ENCODE data around the gene CCDC57.
A peak's percentile ranks its signal among the peaks of the same experiment; 100 is the strongest.

The CCDC57 gene

GRCh38 chr17:82235056-82235774, 22.6 kb upstream of the CCDC57 start:
- no peak for DNase-seq

DNA sequence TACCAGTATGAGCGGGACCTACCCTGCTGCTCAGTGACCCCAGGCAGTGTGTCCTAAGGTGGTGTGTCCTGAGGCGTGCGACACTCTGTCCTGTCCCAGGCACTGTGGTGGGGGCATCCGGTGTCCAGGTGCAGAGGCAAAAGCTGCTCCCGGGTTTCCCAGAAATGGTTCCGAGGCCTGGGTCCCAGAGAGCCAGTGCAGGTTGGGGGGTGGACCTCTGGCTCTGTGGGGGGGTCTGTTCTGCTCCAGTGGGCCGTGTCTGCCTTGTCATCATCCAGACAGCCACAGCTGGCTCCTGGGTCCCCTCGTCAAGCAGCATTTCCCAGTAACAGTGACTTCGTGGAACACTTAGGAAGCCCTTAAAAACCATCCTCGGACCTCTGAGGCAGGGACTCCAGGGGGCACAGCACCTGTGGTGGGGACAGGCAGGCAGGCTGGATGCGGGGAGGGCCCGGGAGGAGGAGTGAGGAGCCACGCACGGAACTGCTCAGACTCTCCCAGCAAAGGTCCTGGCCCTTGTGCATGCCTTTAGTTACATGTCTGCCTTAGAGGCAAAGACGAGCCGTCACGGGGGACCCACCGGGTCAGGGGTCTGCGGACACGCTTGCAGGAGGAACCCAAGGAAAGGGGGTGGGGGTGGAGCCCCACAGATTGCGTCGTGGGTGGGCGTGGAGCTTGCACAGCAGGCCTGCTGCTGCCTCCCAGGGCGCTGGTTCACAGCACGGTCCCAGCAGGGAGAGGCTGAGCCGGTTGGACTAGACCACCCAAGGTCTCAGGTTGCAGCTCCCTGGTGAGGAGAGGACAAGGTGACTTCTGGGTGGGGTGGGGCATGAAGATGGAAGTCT, 21.8 kb upstream of the CCDC57 start:
- DNase-seq: no peak

DNA sequence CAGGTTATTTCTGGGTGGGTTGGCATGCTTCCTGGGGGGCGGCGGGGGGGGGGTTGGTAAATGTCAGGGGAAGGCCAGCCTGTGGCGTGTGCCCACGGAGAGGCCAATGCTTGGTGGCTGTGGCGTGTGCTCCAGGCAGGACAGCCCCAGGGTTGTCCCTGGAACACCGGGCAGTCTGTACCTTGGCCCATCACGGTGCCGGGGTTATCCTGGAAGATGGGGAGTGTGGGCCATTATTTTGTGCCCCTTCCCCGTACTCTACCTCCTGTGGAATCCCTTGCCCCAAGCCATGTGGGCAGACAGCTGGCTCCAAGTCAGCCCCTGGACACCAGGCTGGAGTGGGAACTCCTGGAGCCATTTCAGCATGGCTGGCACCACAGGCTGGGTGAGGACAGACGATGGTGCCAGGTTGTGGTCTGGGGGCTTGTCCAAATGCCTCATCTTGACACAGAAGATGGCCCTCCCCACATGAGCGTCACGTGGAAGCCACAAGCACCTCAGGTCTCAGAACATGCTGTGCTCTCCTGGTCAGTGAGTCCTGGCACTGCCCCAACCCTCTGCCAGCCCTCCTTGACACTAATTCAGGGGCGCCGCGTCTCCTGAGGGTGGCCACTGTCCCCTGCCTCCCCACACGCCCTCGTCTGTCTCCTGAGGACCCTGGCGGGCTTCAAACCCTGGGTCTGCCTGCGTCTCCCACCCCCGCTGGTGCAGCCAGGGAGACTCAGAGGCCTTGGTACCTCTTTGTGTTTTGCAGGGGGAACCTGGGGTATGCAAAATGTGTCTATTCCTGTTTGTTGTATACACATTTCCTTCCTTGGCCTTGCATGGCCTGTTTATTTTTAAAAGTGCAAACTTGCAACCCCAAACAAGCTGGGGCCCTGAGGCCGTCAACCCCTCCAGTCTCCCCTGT, 20.5 kb upstream of the CCDC57 start:
- DNase-seq: no peak

- DNase-seq: no peak
These were observed 19.7 kb upstream of the CCDC57 start for GRCh38 chr17:82232322-82232820.

- no peak for DNase-seq
These were observed 19.1 kb upstream of the CCDC57 start for GRCh38 chr17:82231562-82232321.

DNA sequence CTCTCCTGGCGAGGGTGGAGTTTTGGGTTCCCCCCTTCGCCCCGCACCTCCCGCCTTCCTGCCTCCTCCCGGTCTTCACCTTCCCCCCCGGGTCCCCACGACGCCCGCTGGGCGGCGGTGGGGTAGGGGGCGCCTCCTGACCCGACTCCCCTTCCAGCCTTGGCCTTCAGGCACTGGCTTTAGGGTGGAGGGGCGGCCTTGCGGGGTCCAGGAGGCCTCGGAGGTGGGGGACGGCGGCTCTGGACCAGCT, 18.6 kb upstream of the CCDC57 start:
- DNase-seq: no peak

GRCh38 chr17:82230609-82231311, 18.1 kb upstream of the CCDC57 start:
- peak; percentile 42 to 50 for DNase-seq

- DNase-seq: no peak
These were observed 17.3 kb upstream of the CCDC57 start for GRCh38 chr17:82229698-82230608.

DNA sequence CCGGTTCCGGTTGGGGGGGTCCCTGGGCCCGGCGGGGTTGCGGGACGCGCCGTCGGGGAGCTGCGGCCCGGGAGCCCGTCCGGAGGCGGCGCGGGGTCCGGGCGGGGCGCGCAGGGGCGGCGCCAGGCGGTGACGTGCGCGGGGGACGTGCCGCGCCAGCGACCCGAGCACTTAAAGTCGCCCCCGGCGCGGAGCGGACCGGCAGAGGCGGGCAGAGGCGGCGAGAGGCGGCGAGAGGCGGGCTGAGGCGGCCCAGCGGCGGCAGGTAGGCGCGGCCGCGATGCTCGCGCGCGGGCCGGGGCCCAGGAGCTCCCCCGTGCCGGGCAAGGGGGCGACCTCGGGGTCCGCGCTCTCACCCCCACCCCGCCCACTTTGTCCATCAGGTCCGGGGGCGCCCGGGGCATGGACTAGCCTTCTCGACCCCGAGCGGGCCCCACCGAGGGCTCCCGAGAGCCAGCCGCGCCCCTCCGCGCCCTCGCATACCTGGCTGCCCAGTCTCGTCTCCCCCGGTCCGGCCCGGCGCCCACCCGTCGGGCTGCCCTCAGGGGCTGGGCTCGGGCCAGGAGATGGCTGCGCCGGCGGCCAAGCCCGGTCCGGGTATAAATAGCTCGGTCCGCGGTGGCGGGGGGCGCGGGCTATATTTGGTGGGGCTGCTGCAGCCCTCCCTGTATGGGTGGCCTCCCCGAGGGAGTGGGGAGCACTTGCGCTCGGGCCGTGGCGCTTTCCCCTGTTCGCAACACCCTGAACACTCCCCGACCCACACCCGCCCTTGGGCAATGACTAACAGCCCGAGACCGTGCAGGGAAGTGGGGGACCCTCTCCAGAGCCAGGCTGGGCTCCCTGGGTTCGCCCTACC, 16.4 kb upstream of the CCDC57 start, which contains the start of gene SLC16A3:
SLC16A3 (plus strand) TSS at position 201 of the 856 bp plus-strand sequence. CDS start 6,967 bp downstream, outside the sequence.
- DNase-seq: peak; percentile 66 to 69

- DNase-seq: peak in 1 of 2 experiments; percentile 48
These were observed 15.7 kb upstream of the CCDC57 start for GRCh38 chr17:82228278-82228841.

GRCh38 chr17:82227629-82228277, 15.1 kb upstream of the CCDC57 start:
- no peak for DNase-seq

DNA sequence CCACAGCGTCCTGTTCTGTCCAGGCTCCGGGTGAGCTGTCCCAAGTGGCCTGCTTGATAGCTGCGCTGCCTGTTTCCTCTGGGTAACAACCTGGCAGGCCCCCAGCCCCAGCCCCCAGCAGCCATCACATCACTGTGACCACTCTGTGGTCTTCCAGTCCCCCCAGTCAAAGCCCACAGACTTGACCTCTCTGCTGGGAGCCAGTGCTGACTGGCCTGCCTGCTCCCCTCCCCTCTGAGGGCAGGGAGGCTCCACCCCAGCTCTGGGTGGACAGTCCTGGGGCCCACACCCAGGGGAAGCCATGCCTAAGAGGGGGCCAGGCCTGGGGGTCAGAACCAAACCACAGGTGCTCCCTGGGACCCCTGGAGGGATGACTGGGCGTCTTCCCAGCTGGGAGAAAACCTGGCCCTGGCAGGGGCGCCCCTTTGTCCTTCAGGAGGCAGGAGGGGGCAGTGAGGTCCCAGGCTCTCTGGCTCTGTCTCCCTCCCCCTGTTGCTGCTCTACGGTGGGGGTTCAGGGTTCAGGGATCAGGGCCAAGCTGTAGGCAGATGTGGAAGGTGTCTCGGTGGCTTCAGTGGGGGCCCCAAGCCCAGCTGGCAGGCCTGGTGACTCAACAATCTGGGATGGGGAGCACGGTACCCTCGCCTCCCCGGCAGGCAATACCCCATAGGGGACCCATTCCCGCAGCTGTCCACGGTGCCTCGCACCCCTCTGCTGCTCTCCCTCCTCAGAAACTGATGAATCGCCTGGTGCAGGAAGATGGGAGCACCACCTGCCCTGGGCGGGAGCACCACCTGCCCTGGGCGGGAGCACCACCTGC, 14.4 kb upstream of the CCDC57 start:
- no peak for DNase-seq

- DNase-seq: no peak
These were observed 13.6 kb upstream of the CCDC57 start for GRCh38 chr17:82226146-82226808.

DNA sequence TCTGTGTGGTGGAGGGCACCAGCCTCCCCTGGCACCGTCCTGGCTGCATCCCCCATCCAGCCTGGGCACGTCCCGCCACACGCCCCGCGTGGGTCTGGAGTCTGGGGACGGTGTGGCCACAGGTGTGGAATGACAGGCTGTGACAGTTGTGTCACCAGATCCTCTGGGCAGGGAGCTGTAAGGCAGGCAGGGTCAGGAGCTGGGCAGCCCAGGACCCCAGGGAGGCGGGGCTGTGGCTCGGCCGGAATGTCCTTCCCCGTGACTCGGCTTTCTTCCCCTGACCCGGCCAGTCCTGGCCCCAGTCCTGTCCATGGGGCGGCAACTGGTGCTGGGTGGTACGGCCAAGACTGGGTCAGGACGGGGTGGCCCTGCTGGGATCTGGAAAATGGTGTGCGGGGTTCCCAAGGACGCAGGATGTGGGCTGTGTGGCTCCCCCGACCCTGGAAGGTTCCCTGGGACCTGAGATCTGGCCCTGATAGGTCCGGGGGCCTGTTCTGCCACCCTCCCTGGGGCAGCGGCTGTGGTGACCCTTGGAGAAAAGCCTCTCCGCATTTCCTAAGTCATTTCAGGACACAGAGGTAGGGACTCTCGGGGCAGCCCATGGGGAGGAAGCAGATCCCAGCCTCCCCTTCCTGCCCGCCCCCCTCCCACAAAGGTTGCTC, 12.9 kb upstream of the CCDC57 start:
- DNase-seq: no peak

GRCh38 chr17:82224666-82225065, 12.0 kb upstream of the CCDC57 start:
- DNase-seq: no peak

GRCh38 chr17:82223517-82223916, 10.9 kb upstream of the CCDC57 start:
- no peak for DNase-seq

DNA sequence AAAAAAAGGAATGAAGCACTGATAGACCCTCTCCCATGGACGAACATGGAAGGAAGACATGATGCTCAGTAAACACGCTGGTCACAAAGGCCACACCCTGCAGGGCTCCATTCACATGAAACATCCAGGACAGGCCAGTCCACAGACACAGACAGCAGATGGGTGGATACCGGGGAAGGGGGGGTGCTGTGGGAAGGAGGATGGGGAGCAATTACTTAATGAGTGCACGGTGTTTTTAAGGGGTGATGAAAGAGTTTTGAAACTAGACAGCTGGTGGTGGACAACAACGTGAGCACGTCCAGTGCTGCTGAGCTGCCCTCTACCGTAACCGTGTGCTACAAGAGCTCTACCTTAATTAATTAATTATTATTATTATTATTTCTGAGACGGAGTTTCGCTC, 10.2 kb upstream of the CCDC57 start:
- no peak for DNase-seq

Data from stimulated activated CD4-positive, alpha-beta T cell treated with anti-CD3 and anti-CD28 coated beads, Interleukin-4, amount 100 ng/mL, for 4 hours (primary cell).